MM.1S (cell line): ENCODE data around the gene NXPH4.

ENCODE experiments used
- DNase-seq: peaks from one replicate; pipeline ENCODE4 v3.0.0-alpha.2; 2015
- H2AFZ ChIP-seq: fragments of 300-600 bp; sonication (generic); 2 replicates; pipeline ENCODE4 v1.6.0; 2016; ENCODE audit warnings: antibody characterized with exemption, low read length
- H3F3A ChIP-seq: fragments of 300-600 bp; sonication (generic); 2 replicates; pipeline ENCODE4 v1.6.1; 2016; ENCODE audit warnings: mild to moderate bottlenecking, antibody characterized with exemption, low read length, moderate library complexity, mixed read lengths; ENCODE audit not compliant: insufficient read depth
- H3K27ac ChIP-seq: fragments of 300-600 bp; sonication (generic); 2 replicates; pipeline ENCODE4 v1.5.1; 2016; ENCODE audit warnings: mild to moderate bottlenecking, low read length
- H3K27me3 ChIP-seq: fragments of 300-600 bp; sonication (generic); replicated peaks from 2 replicates; pipeline ENCODE4 v1.6.0; 2016; ENCODE audit warnings: low read length; ENCODE audit not compliant: insufficient read depth
- H3K36me3 ChIP-seq: fragments of 300-600 bp; sonication (generic); replicated peaks from 2 replicates; pipeline ENCODE4 v1.6.1; 2016; ENCODE audit warnings: mild to moderate bottlenecking, low read length, mixed read lengths; ENCODE audit not compliant: insufficient read depth
- H3K4me1 ChIP-seq: fragments of 300-600 bp; sonication (generic); 2 replicates; pipeline ENCODE4 v1.6.1; 2016; ENCODE audit warnings: low read length, mixed read lengths
- H3K4me2 ChIP-seq: fragments of 300-600 bp; sonication (generic); 2 replicates; pipeline ENCODE4 v1.6.0; 2016; ENCODE audit warnings: low read depth, low read length
- H3K4me3 ChIP-seq: fragments of 300-600 bp; sonication (generic); 2 replicates; pipeline ENCODE4 v1.5.1; 2016; ENCODE audit warnings: low read length, mixed read lengths
- H3K79me2 ChIP-seq: fragments of 300-600 bp; sonication (generic); 2 replicates; pipeline ENCODE4 v1.6.1; 2016; ENCODE audit warnings: mixed run types, low read length, mixed read lengths
- H3K9ac ChIP-seq: fragments of 300-600 bp; sonication (generic); 2 replicates; pipeline ENCODE4 v1.6.1; 2016; ENCODE audit warnings: low read length, mixed read lengths
- H3K9me2 ChIP-seq: fragments of 300-600 bp; sonication (generic); replicated peaks from 2 replicates; pipeline ENCODE4 v1.6.1; 2016; ENCODE audit warnings: mild to moderate bottlenecking, low read length, mixed read lengths; ENCODE audit not compliant: insufficient read depth
- H3K9me3 ChIP-seq: fragments of 300-600 bp; sonication (generic); replicated peaks from 2 replicates; pipeline ENCODE4 v1.6.1; 2016; ENCODE audit warnings: mild to moderate bottlenecking, low read length, mixed read lengths; ENCODE audit not compliant: insufficient read depth
- H4K20me1 ChIP-seq: fragments of 300-600 bp; sonication (generic); 2 replicates; pipeline ENCODE4 v1.6.1; 2016; ENCODE audit warnings: mild to moderate bottlenecking, low read length, moderate library complexity, mixed read lengths; ENCODE audit not compliant: insufficient read depth
- CTCF ChIP-seq: fragments of 300-600 bp; sonication (generic); IDR thresholded peaks from 2 replicates; pipeline ENCODE4 v1.5.1; 2016; ENCODE audit warnings: antibody characterized with exemption, low read length, mixed read lengths
- EZH2 ChIP-seq: fragments of 300-600 bp; sonication (generic); optimal IDR thresholded peaks from 2 replicates; pipeline ENCODE3; 2017; ENCODE audit warnings: low read depth, mild to moderate bottlenecking, antibody characterized with exemption, low read length, mixed read lengths
- EZH2phosphoT487 ChIP-seq: fragments of 300-600 bp; sonication (generic); IDR thresholded peaks from 2 replicates; pipeline ENCODE4 v1.6.1; 2018; ENCODE audit warnings: antibody characterized with exemption, low read length

NXPH4 gene

GRCh38 chr12:57195186-57195585 is 21.4 kb upstream of the NXPH4 start:
- Histone ChIP-seq H3K9ac (no peak overlapping the region), H3K4me2 (no peak overlapping the region), H3K27me3 (peaks cover 81% of the 10 kb centered on the region), H3K27ac (no peak overlapping the region), H3F3A (no peaks in the 10 kb centered on the region), H3K36me3 (no peaks in the 10 kb centered on the region), H3K9me3 (no peaks in the 10 kb centered on the region), H3K9me2 (no peaks in the 10 kb centered on the region), H3K4me1 (no peaks in the 10 kb centered on the region), H2AFZ (no peak overlapping the region), H4K20me1 (no peaks in the 10 kb centered on the region), H3K79me2 (no peaks in the 10 kb centered on the region), H3K4me3 (no peak overlapping the region)
- TF ChIP-seq EZH2 (no peak), CTCF (no peak), EZH2phosphoT487 (no peak)
- DNase-seq = no peak

GRCh38 chr12:57195611-57196371 is 20.8 kb upstream of the NXPH4 start:
- H3K27me3 ChIP-seq = peaks cover 85% of the 10 kb centered on the region
- H3K27ac ChIP-seq = no peak overlapping the region
- no peaks in the 10 kb centered on the region for H4K20me1 ChIP-seq
- H3K4me2 ChIP-seq = no peak overlapping the region
- no peaks in the 10 kb centered on the region for H3K9me2 ChIP-seq
- no peaks in the 10 kb centered on the region for H3K36me3 ChIP-seq
- no peak overlapping the region for H3K9ac ChIP-seq
- H3K4me1 ChIP-seq = no peaks in the 10 kb centered on the region
- no peaks in the 10 kb centered on the region for H3K79me2 ChIP-seq
- no peak overlapping the region for H2AFZ ChIP-seq
- DNase-seq = peak; percentile 55
- H3K9me3 ChIP-seq = no peaks in the 10 kb centered on the region
- no peak overlapping the region for H3K4me3 ChIP-seq
- no peak for TF ChIP-seq EZH2
- peak; percentile 26 for TF ChIP-seq CTCF
- TF ChIP-seq EZH2phosphoT487 = no peak
- no peaks in the 10 kb centered on the region for H3F3A ChIP-seq

- H3K27me3 ChIP-seq = peaks cover 92% of the 10 kb centered on the region
- TF ChIP-seq EZH2phosphoT487 (no peak), CTCF (no peak), EZH2 (no peak)
- H3K27ac ChIP-seq = no peak overlapping the region
These were observed 20.2 kb upstream of the NXPH4 start for GRCh38 chr12:57196439-57196838.

More at GRCh38 chr12:57196439-57196838, 20.2 kb upstream of the NXPH4 start:
- no peaks in the 10 kb centered on the region for H3K9me3 ChIP-seq
- no peak overlapping the region for H3K4me2 ChIP-seq
- no peaks in the 10 kb centered on the region for H4K20me1 ChIP-seq
- no peaks in the 10 kb centered on the region for H3K4me1 ChIP-seq
- H3K9me2 ChIP-seq = no peaks in the 10 kb centered on the region
- H3K9ac ChIP-seq = no peak overlapping the region
- H3F3A ChIP-seq = no peaks in the 10 kb centered on the region
- no peaks in the 10 kb centered on the region for H3K79me2 ChIP-seq
- no peak overlapping the region for H3K4me3 ChIP-seq
- DNase-seq = no peak
- H2AFZ ChIP-seq = no peak overlapping the region
- H3K36me3 ChIP-seq = no peaks in the 10 kb centered on the region
